ENCODE results near the gene PKM.
A peak's percentile ranks its signal among the peaks of the same experiment; 100 is the strongest.

The PKM gene

GRCh38 chr15:72192416-72192815, 38.6 kb downstream of the PKM start:
- DNase-seq: no peak
- Mint-ChIP-seq H3K4me3 (no peak overlapping the region), H3K4me1 (no peaks in the 10 kb centered on the region), H3K9me3 (no peaks in the 10 kb centered on the region), H3K36me3 (no peaks in the 10 kb centered on the region), H3K27me3 (peaks cover 58% of the 10 kb centered on the region), H3K27ac (no peak overlapping the region)
- CTCF ChIA-PET: no interaction called here

DNA sequence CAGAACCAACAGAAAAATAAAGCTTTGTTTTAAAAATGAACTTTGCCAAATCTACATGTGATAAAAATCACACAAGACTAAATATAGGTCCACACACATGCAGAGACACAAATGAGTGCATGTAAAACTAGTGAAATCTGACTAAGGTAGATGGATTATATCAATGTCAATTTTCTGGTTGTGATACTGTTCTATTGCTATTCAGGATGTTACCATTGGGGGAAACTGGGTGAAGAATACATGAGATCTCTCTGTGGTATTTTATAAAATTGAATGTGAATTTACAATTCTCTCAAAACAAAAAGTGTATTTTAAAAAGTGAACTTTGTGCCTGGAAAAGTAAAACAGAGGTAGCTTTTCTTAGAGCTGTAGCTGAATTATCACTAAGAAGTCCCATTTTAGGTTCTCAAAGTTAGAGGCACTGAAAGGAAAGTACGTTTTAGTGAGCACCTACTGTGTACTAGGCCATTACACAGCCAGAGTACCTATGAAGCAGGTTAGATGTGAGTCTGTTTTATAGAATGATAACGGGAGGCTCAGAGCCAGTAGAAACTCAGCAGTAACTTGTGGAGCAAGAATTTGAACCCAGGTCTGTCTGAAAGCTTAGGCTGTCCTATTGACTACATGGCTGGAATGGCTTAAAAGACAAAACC, 41.6 kb downstream of the PKM start:
- no peaks in the 10 kb centered on the region for H3K36me3 Mint-ChIP-seq

DNA sequence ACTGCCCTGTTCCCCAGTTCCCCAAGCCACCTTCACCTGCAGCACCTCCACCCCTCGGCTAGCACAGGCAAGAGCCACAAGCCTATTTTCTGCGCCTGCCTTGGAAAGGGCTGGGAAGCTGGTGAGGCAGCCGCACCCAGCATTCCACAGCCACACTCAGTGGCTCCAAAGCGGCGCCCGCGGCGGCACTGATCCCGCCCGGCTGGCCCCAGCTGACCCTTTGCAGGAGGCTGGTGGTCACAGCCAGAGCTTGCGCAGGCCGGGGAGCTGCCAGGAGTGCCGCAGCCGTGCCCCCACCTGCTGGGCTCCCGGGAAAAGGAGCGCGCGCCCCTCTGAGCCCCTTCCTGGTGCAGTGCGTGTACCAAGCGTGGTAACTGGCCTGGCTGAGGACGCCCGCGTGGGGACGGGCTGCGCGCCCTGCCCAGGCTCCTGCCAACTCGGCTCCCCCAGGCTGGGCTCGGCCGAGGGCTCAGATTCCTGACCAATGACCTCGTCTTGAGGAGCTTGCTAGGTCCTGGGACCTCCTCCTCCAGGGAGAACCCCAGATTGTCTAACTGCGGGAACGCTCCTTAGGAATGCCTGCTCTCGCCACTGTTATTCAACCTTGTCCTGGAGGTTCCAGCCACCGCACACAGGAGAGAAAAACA, 46.7 kb downstream of the PKM start:
- no peak for DNase-seq
- no peaks in the 10 kb centered on the region for H3K36me3 Mint-ChIP-seq
- peaks cover 55% of the 10 kb centered on the region for H3K27me3 Mint-ChIP-seq
- no peaks in the 10 kb centered on the region for H3K9me3 Mint-ChIP-seq
- CTCF ChIA-PET: no interaction called here
- H3K4me1 Mint-ChIP-seq: no peaks in the 10 kb centered on the region
- H3K4me3 Mint-ChIP-seq: no peak overlapping the region
- no peak overlapping the region for H3K27ac Mint-ChIP-seq

More for the DNA sequence above, 41.6 kb downstream of the PKM start:
- H3K9me3 Mint-ChIP-seq: no peaks in the 10 kb centered on the region
- no peak overlapping the region for H3K27ac Mint-ChIP-seq
- no peaks in the 10 kb centered on the region for H3K4me1 Mint-ChIP-seq
- peaks cover 46% of the 10 kb centered on the region for H3K27me3 Mint-ChIP-seq
- no peak overlapping the region for H3K4me3 Mint-ChIP-seq
- CTCF ChIA-PET: interaction anchor here (0.6 kb wide), 1 partner anchor 415 kb away, joined by 4 read pairs; no protein-coding TSS in a partner anchor
- no peak for DNase-seq

DNA sequence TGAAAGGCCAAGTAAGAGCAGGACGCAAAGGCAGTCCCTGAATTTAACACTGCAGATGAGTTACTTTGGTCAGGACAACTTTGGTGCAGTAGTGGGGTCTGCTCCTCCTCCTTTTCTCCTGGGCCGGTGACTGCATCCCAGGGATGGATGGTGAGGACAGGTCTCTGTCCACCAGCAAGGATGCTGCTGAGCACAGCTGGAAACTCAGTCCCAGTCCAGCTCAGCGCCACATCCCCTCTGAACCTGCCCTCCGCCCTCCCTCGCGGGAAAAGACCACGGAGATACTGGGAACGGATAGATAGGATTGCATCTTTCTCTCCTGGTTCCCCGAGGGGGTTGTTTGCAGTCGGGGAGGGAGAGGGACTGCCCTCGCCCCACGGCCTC, 47.2 kb downstream of the PKM start:
- Mint-ChIP-seq H3K4me3 (no peak overlapping the region), H3K9me3 (no peaks in the 10 kb centered on the region), H3K27me3 (peaks cover 57% of the 10 kb centered on the region), H3K4me1 (no peaks in the 10 kb centered on the region), H3K27ac (no peak overlapping the region), H3K36me3 (no peaks in the 10 kb centered on the region)
- CTCF ChIA-PET: no interaction called here
- no peak for DNase-seq

DNA sequence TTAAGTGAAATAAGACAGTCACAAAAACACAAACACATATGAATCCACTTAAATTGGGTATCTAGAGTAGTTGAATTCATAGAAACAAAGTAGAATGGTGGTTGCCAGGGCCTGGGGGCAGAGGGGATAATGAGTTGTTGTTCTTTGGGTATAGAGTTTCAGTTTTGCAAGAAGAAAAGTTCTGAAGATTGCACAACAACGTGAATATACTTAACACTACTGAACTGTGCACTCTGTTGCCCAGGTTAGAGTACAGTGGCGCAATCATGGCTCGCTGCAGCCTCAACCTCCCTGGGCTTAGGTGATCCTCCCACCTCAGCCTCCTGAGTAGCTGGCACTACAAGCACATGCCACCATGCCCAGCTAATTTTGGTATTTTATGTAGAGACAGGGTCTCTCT, 48.3 kb downstream of the PKM start:
- CTCF ChIA-PET: no interaction called here
- no peak overlapping the region for H3K4me3 Mint-ChIP-seq
- no peak for DNase-seq

DNA sequence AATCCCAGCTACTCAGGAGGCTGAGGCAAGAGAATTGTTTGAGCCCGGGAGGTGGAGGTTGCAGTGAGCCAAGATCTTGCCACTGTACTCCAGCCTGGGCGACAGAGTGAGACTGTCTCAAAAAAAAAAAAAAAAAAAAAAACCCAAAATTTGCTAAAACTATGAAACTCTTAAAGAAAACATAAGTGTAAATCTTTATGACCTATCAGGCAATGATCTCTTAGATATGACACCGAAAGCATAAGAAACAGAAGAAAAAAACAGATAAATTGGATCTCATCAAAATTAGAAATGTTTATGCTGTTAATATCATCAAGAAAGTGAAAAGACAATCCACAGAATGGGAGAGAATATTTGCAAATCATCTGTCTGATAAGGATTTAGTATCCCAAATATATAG, 48.7 kb downstream of the PKM start:
- Mint-ChIP-seq H3K4me3 (no peak overlapping the region), H3K9me3 (no peaks in the 10 kb centered on the region), H3K4me1 (no peaks in the 10 kb centered on the region), H3K27ac (no peak overlapping the region), H3K36me3 (no peaks in the 10 kb centered on the region), H3K27me3 (peaks cover 47% of the 10 kb centered on the region)
- no peak for DNase-seq
- CTCF ChIA-PET: no interaction called here

More for the DNA sequence above, 48.3 kb downstream of the PKM start:
- Mint-ChIP-seq H3K9me3 (no peaks in the 10 kb centered on the region), H3K27me3 (peaks cover 50% of the 10 kb centered on the region), H3K27ac (no peak overlapping the region), H3K4me1 (no peaks in the 10 kb centered on the region), H3K36me3 (no peaks in the 10 kb centered on the region)

DNA sequence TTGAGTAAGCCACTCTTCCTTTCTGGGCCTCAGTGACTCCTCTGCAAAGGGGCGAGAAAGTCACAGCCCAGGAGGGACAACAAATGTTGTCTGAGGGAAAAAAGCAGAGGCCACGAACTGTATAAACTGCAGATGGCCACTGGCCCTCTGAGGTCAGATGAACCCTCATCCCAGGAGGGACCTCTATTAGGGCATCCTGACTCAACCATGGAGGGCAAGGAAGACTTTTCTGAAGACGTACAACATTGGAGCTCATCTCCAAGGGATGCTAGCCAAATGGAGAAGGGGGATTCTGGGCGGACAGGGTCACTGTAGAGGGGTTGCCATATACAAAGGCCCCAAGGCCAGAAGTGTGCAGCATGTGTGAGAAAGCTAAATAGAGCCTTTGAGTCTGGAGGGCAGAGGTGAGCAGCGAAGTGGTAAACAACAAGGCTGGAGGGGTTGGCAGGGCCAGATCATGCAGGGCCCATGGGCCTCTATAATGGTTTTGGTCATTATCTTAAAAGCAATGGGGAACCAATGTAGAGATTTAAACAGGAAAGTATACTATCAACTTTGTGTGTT, 50.1 kb downstream of the PKM start:
- Mint-ChIP-seq H3K27me3 (peaks cover 45% of the 10 kb centered on the region), H3K9me3 (no peaks in the 10 kb centered on the region), H3K27ac (no peak overlapping the region), H3K4me1 (no peaks in the 10 kb centered on the region), H3K4me3 (no peak overlapping the region), H3K36me3 (no peaks in the 10 kb centered on the region)
- CTCF ChIA-PET: no interaction called here
- peak; percentile 3 for DNase-seq

GRCh38 chr15:72179950-72180581, 50.9 kb downstream of the PKM start:
- Mint-ChIP-seq H3K4me3 (no peak overlapping the region), H3K27me3 (peaks cover 48% of the 10 kb centered on the region), H3K36me3 (no peaks in the 10 kb centered on the region), H3K27ac (no peak overlapping the region), H3K4me1 (no peaks in the 10 kb centered on the region), H3K9me3 (no peaks in the 10 kb centered on the region)
- CTCF ChIA-PET: no interaction called here
- DNase-seq: peak; percentile 14

- Mint-ChIP-seq H3K27me3 (peaks cover 49% of the 10 kb centered on the region), H3K36me3 (no peaks in the 10 kb centered on the region), H3K4me3 (no peak overlapping the region), H3K4me1 (no peaks in the 10 kb centered on the region), H3K9me3 (no peaks in the 10 kb centered on the region), H3K27ac (no peak overlapping the region)
- CTCF ChIA-PET: interaction anchor here (0.5 kb wide), 1 partner anchor 1367 kb away, joined by 3 read pairs; no protein-coding TSS in a partner anchor
- peak; percentile 3 for DNase-seq
These were observed 51.9 kb downstream of the PKM start for GRCh38 chr15:72178976-72179585.

- H3K27me3 Mint-ChIP-seq: peaks cover 49% of the 10 kb centered on the region
- CTCF ChIA-PET: no interaction called here
- H3K27ac Mint-ChIP-seq: no peak overlapping the region
- no peak overlapping the region for H3K4me3 Mint-ChIP-seq
- no peaks in the 10 kb centered on the region for H3K36me3 Mint-ChIP-seq
- DNase-seq: no peak
- no peaks in the 10 kb centered on the region for H3K4me1 Mint-ChIP-seq
- no peaks in the 10 kb centered on the region for H3K9me3 Mint-ChIP-seq
These were observed 54.2 kb downstream of the PKM start for GRCh38 chr15:72176743-72177142.

GRCh38 chr15:72176159-72176558, 54.8 kb downstream of the PKM start:
- CTCF ChIA-PET: no interaction called here
- Mint-ChIP-seq H3K4me3 (no peak overlapping the region), H3K4me1 (no peaks in the 10 kb centered on the region), H3K9me3 (no peaks in the 10 kb centered on the region), H3K27me3 (peaks cover 43% of the 10 kb centered on the region), H3K27ac (no peak overlapping the region), H3K36me3 (no peaks in the 10 kb centered on the region)
- no peak for DNase-seq

- Mint-ChIP-seq H3K4me1 (no peaks in the 10 kb centered on the region), H3K27ac (no peak overlapping the region), H3K27me3 (peaks cover 43% of the 10 kb centered on the region), H3K9me3 (no peaks in the 10 kb centered on the region), H3K4me3 (no peak overlapping the region), H3K36me3 (no peaks in the 10 kb centered on the region)
- CTCF ChIA-PET: no interaction called here
- no peak for DNase-seq
These were observed 55.6 kb downstream of the PKM start for GRCh38 chr15:72175186-72176044.

DNA sequence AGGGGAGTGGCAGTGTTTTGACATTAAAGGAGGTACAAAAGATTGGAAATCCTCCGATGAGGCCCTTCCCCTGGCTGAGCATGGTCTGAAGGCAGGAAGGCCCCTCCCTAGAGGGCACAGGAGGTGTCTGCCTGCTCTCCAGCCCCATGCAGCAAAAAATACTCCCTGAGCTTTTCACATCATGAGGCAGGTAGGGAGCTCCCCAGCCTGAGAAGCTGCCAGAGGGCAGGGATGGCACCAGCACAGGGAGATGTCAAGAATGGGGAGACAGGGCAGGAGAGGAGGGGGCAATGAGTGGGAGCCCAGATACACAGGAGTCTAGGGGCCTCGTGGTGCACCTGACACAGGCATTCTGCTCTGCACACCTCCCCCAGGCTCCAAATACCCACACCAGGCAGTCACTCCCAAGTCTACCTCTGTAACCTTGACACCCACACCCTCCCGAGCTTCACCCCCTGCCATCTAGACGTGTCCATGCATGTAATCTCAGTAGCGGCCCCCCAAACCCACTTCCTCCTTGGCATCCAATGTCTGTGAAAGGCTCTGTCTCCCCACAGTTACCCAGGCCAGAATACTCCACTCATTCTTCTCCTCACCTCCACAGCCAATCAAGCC, 56.3 kb downstream of the PKM start:
- Mint-ChIP-seq H3K4me1 (no peaks in the 10 kb centered on the region), H3K27ac (no peak overlapping the region), H3K36me3 (no peaks in the 10 kb centered on the region), H3K4me3 (no peak overlapping the region), H3K9me3 (no peaks in the 10 kb centered on the region), H3K27me3 (peaks cover 43% of the 10 kb centered on the region)
- DNase-seq: no peak
- CTCF ChIA-PET: no interaction called here
